ENCODE data around the gene DLK2. TPM values are rescaled to one million over a fixed set of nuclear protein-coding genes. Genes with fewer than 3 reads are reported as not detected.
"Not testable (repeated sequence)": the region's sequence is repeated elsewhere in the genome, so short reads cannot be mapped to it uniquely, and the experiment has no call there.

Gene DLK2
- total RNA-seq, 1 donor from 2014 or later = 1.1 TPM

- Mint-ChIP-seq H3K4me1 (ENCODE audit: low read depth) (no peaks in the 10 kb centered on the region), H3K27me3 (ENCODE audit: low read depth) (peaks cover 19% of the 10 kb centered on the region), H3K9me3 (ENCODE audit: low read depth) (no peaks in the 10 kb centered on the region), H3K36me3 (ENCODE audit: low read depth) (no peaks in the 10 kb centered on the region), H3K27ac (ENCODE audit: unreplicated experiment) (no peak overlapping the region), H3K4me3 (ENCODE audit: unreplicated experiment) (no peak overlapping the region)
- no peak for TF ChIP-seq CTCF (IDR thresholded peaks at IDR 0.05)
- no peak for DNase-seq (ENCODE audit: low spot score)
These were observed 33.5 kb downstream of the DLK2 start for GRCh38 chr6:43421831-43422230.

- H3K36me3 Mint-ChIP-seq (ENCODE audit: low read depth) = no peaks in the 10 kb centered on the region
- no peaks in the 10 kb centered on the region for H3K4me1 Mint-ChIP-seq (ENCODE audit: low read depth)
- no peak overlapping the region for H3K4me3 Mint-ChIP-seq (ENCODE audit: unreplicated experiment)
- H3K27ac Mint-ChIP-seq (ENCODE audit: unreplicated experiment) = no peak overlapping the region
- H3K9me3 Mint-ChIP-seq (ENCODE audit: low read depth) = no peaks in the 10 kb centered on the region
- no peak for TF ChIP-seq CTCF (IDR thresholded peaks at IDR 0.05)
- peaks cover 22% of the 10 kb centered on the region for H3K27me3 Mint-ChIP-seq (ENCODE audit: low read depth)
- no peak for DNase-seq (ENCODE audit: low spot score)
These were observed 35.2 kb downstream of the DLK2 start for GRCh38 chr6:43420012-43420709.

- Mint-ChIP-seq H3K27me3 (ENCODE audit: low read depth) (peaks cover 28% of the 10 kb centered on the region), H3K4me3 (ENCODE audit: unreplicated experiment) (no peak overlapping the region), H3K9me3 (ENCODE audit: low read depth) (no peaks in the 10 kb centered on the region), H3K36me3 (ENCODE audit: low read depth) (no peaks in the 10 kb centered on the region), H3K27ac (ENCODE audit: unreplicated experiment) (no peak overlapping the region), H3K4me1 (ENCODE audit: low read depth) (no peaks in the 10 kb centered on the region)
- no peak for DNase-seq (ENCODE audit: low spot score)
- no peak for TF ChIP-seq CTCF (IDR thresholded peaks at IDR 0.05)
These were observed 38.4 kb downstream of the DLK2 start for GRCh38 chr6:43416935-43417334.

GRCh38 chr6:43415275-43415674 lies 40.1 kb downstream of the DLK2 start:
- H3K36me3 Mint-ChIP-seq (ENCODE audit: low read depth); H3K4me1 Mint-ChIP-seq (ENCODE audit: low read depth); H3K27ac Mint-ChIP-seq (ENCODE audit: unreplicated experiment); H3K4me3 Mint-ChIP-seq (ENCODE audit: unreplicated experiment); H3K9me3 Mint-ChIP-seq (ENCODE audit: low read depth); DNase-seq (ENCODE audit: low spot score): not testable (repeated sequence)
- peaks cover 30% of the 10 kb centered on the region for H3K27me3 Mint-ChIP-seq (ENCODE audit: low read depth)

GRCh38 chr6:43413002-43413401 lies 42.3 kb downstream of the DLK2 start:
- DNase-seq (ENCODE audit: low spot score) = no peak
- Mint-ChIP-seq H3K4me1 (ENCODE audit: low read depth) (no peaks in the 10 kb centered on the region), H3K4me3 (ENCODE audit: unreplicated experiment) (no peak overlapping the region), H3K27ac (ENCODE audit: unreplicated experiment) (no peak overlapping the region), H3K27me3 (ENCODE audit: low read depth) (peaks cover 31% of the 10 kb centered on the region), H3K9me3 (ENCODE audit: low read depth) (no peaks in the 10 kb centered on the region), H3K36me3 (ENCODE audit: low read depth) (peaks cover 1% of the 10 kb centered on the region)
- no peak for TF ChIP-seq CTCF (IDR thresholded peaks at IDR 0.05)

GRCh38 chr6:43412541-43412940 lies 42.8 kb downstream of the DLK2 start:
- TF ChIP-seq CTCF (IDR thresholded peaks at IDR 0.05) = no peak
- H3K36me3 Mint-ChIP-seq (ENCODE audit: low read depth) = peaks cover 1% of the 10 kb centered on the region
- no peak overlapping the region for H3K27ac Mint-ChIP-seq (ENCODE audit: unreplicated experiment)
- no peak overlapping the region for H3K4me3 Mint-ChIP-seq (ENCODE audit: unreplicated experiment)
- no peaks in the 10 kb centered on the region for H3K4me1 Mint-ChIP-seq (ENCODE audit: low read depth)
- H3K27me3 Mint-ChIP-seq (ENCODE audit: low read depth) = peaks cover 29% of the 10 kb centered on the region
- no peaks in the 10 kb centered on the region for H3K9me3 Mint-ChIP-seq (ENCODE audit: low read depth)
- DNase-seq (ENCODE audit: low spot score) = no peak

GRCh38 chr6:43410776-43411175 lies 44.6 kb downstream of the DLK2 start:
- H3K4me3 Mint-ChIP-seq (ENCODE audit: unreplicated experiment); H3K4me1 Mint-ChIP-seq (ENCODE audit: low read depth); DNase-seq (ENCODE audit: low spot score); H3K27ac Mint-ChIP-seq (ENCODE audit: unreplicated experiment); H3K9me3 Mint-ChIP-seq (ENCODE audit: low read depth); H3K36me3 Mint-ChIP-seq (ENCODE audit: low read depth): not testable (repeated sequence)
- H3K27me3 Mint-ChIP-seq (ENCODE audit: low read depth) = peaks cover 24% of the 10 kb centered on the region
